ENCODE measurements around the gene ZNF787. TPM values are rescaled to one million over a fixed set of nuclear protein-coding genes. Genes with fewer than 3 reads are reported as not detected.

ZNF787 gene
- total and polyA plus RNA-seq, 2 of the 4 experiments (the other 2 are of a cell fraction), result 4.8 to 11.2 TPM

DNA sequence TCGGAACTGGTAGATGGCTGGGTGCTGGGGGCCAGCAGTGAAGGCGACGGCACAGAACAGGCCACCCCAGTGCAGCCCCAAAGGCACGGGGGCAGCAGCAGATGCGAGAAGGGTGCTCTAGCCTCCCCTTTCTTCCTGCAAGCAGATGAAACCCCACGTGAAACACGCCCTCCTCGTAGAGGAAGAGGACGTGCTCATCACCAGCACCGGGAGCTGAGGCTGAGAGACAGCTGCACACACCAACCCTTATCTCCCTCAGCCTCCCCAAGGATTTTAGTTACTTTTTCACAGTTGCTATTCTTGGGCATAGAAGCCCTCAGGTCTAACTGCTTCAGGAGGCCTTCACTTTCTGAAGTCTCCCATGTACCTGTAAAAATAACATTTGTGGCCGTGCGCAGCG, 11.9 kb downstream of the ZNF787 start:
- H3K4me1 ChIP-seq (ENCODE audit: control insufficient read depth, insufficient read depth, low read length), result peaks cover 30% of the 10 kb centered on the region
- DNase-seq (peak; percentile 49), ATAC-seq (ENCODE audit: low read depth) (peak; percentile 28)
- H3K56ac ChIP-seq (ENCODE audit: extremely low read depth, insufficient read depth, low read length), result no peak overlapping the region
- no TSS peak for BruUV-seq (replicated peaks)
- H3K4me2 ChIP-seq (ENCODE audit: low read depth, low read length), result peak overlapping the region; percentile 19; the same call in 1 of the 2 replicates
- no peak overlapping the region for H2AK9ac ChIP-seq (replicated peaks; ENCODE audit: low read depth, low read length, poor library complexity)
- no peak overlapping the region for H3K4ac ChIP-seq (ENCODE audit: low read depth, low read length)
- ChIA-PET POLR2A (ENCODE audit: unreplicated experiment) (no interaction called here), CTCF (no interaction called here)
- no peak overlapping the region for H4K8ac ChIP-seq (ENCODE audit: low read depth in 2 of 2, low read length in 2 of 2)
- H3K23ac ChIP-seq (ENCODE audit: low read depth, low read length), result no peak overlapping the region
- H3K27me3 ChIP-seq (ENCODE audit: control insufficient read depth, insufficient read depth, low read length), result no peaks in the 10 kb centered on the region
- peaks cover 3 to 66% of the 10 kb centered on the region in 2 experiments; a peak in 3 of 4 replicates for H3K79me1 ChIP-seq (ENCODE audit: low read depth in 1 of 2, low read length in 2 of 2)
- TF ChIP-seq, protein P1, sequence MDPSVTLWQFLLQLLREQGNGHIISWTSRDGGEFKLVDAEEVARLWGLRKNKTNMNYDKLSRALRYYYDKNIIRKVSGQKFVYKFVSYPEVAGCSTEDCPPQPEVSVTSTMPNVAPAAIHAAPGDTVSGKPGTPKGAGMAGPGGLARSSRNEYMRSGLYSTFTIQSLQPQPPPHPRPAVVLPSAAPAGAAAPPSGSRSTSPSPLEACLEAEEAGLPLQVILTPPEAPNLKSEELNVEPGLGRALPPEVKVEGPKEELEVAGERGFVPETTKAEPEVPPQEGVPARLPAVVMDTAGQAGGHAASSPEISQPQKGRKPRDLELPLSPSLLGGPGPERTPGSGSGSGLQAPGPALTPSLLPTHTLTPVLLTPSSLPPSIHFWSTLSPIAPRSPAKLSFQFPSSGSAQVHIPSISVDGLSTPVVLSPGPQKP (IDR thresholded peaks at IDR 0.05; ENCODE audit: borderline replicate concordance, low read depth, low read length), result no peak
- TF ChIP-seq CEBPB (IDR thresholded peaks at IDR 0.05; ENCODE audit: low read depth, low read length) (no peak), BHLHE40 (IDR thresholded peaks at IDR 0.05; ENCODE audit: low read depth, low read length) (no peak), MXI1 (IDR thresholded peaks at IDR 0.05; ENCODE audit: borderline replicate concordance, low read depth, low read length) (0 out of 2 replicates have a peak, but pooled peaks have one; percentile 34), USF2 (IDR thresholded peaks at IDR 0.05; ENCODE audit: low read depth, low read length) (no peak)
- WGBS, 2 experiments (ENCODE audit: extremely low coverage in 2 of 2, insufficient read length in 1 of 2), result 0% methylated on average over 1 of the region's 13 CpGs; no CpG with 5 or more reads in 1 of the 2 experiments
- no peak overlapping the region for H3K9ac ChIP-seq (ENCODE audit: low read depth, low read length)
- peaks cover 88% of the 10 kb centered on the region for H4K20me1 ChIP-seq (ENCODE audit: insufficient read depth, low read length)
- no peak overlapping the region for H2BK20ac ChIP-seq (ENCODE audit: low read depth, low read length)
- H3K4me3 ChIP-seq (ENCODE audit: insufficient read depth, low read depth, low read length), result no peak overlapping the region
- H4K5ac ChIP-seq (ENCODE audit: low read depth, low read length), result no peak overlapping the region
- no peak overlapping the region for H2BK120ac ChIP-seq (ENCODE audit: low read depth, low read length)
- no peak overlapping the region for H4K91ac ChIP-seq (ENCODE audit: insufficient read depth, low read depth, low read length)
- no peaks in the 10 kb centered on the region for H3K9me3 ChIP-seq (ENCODE audit: control insufficient read depth, insufficient read depth, low read length)
- H3K18ac ChIP-seq (ENCODE audit: low read depth, low read length), result no peak overlapping the region
- intact Hi-C loops (cut with micrococcal nuclease), result no loop called here
- dilution Hi-C loops (cut with HindIII; ENCODE audit: low sequenced_read_pairs, unreplicated experiment), result no loop called here
- H3K9me1 ChIP-seq (ENCODE audit: insufficient read depth, low read length), result peaks cover 11% of the 10 kb centered on the region
- H2AK5ac ChIP-seq (ENCODE audit: low read depth, low read length), result no peak overlapping the region
- no peak overlapping the region; the same call in 1 of the 2 replicates for H3K27ac ChIP-seq (ENCODE audit: insufficient read depth, low read length)
- H3K36me3 ChIP-seq (ENCODE audit: control insufficient read depth, insufficient read depth, low read length), result peaks cover 4% of the 10 kb centered on the region; the same call in 1 of the 2 replicates
- no peak overlapping the region for H2BK15ac ChIP-seq (ENCODE audit: low read depth, low read length)
- no peak overlapping the region for H2AFZ ChIP-seq (replicated peaks; ENCODE audit: low read length, poor library complexity)
- in situ Hi-C loops (cut with MboI; ENCODE audit: low sequenced_read_pairs), result no loop called here
- no peak overlapping the region for H3K14ac ChIP-seq (replicated peaks; ENCODE audit: low read depth, low read length)
- H2BK5ac ChIP-seq (ENCODE audit: low read depth, low read length, poor library complexity, severe bottlenecking), result no peak overlapping the region

Measured in IMR-90 (cell line).